AG10803 (cell line): Measurements from ENCODE around the gene LYRM1.

ENCODE experiments used
- DNase-seq: peaks from one replicate; pipeline ENCODE4 v3.0.0; 2010; ENCODE audit warnings: low read depth
- H3K4me3 ChIP-seq: 2 replicates; pipeline ENCODE4 v1.5.1; 2011; ENCODE audit warnings: mild to moderate bottlenecking, low read length, control low read depth
- CTCF ChIP-seq: conservative IDR thresholded peaks from 2 replicates; pipeline ENCODE4 v1.5.1; 2011; ENCODE audit warnings: mild to moderate bottlenecking, low read length, control low read depth, inconsistent platforms

Gene LYRM1

DNA sequence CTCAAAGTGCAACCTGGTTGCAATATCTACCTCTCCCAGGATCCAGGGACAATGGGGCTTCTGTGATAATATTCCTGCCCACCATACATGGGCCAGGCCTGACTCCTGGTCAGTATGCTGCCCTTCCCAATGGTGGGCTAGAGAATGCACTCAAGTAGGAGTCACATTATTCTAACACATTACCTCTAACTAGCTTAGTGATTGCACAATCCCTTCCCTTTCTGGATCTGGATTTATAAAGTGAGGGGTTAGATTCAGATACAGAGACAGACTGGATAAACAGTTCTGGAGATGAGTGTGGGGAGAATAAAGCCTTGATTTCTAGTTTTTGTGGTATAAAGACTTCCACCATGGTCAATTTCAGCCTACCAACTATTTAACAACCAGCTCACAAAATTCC is 33.0 kb downstream of the LYRM1 start:
- no peak for DNase-seq
- H3K4me3 ChIP-seq = no peak overlapping the region
- no peak for TF ChIP-seq CTCF

DNA sequence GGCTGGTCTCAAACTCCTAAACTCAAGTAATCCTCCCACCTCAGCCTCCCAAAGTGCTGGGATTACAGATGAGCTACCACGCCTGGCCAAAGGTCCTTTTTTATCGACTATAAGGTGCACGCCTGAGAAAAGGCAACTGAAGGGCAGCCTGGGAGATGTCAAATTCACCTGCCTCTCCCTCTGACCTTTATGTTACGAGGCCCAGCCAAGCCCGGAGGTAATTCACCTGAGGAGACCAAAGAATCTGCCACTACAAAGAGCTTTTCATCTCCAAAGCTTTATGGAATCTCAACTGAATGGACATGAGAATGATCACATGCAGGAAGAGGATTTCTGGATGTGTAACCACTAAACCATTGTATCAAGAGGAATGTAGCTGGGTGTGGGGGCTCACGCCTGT is 37.2 kb downstream of the LYRM1 start:
- DNase-seq = no peak
- no peak for TF ChIP-seq CTCF
- no peak overlapping the region for H3K4me3 ChIP-seq

- DNase-seq = peak; percentile 27
- no peak for TF ChIP-seq CTCF
- H3K4me3 ChIP-seq = no peak overlapping the region
Measured at GRCh38 chr16:20938426-20938825, 37.9 kb downstream of the LYRM1 start.

GRCh38 chr16:20939611-20940010 is 39.0 kb downstream of the LYRM1 start:
- no peak overlapping the region for H3K4me3 ChIP-seq
- TF ChIP-seq CTCF = no peak
- no peak for DNase-seq

- no peak for TF ChIP-seq CTCF
- no peak overlapping the region for H3K4me3 ChIP-seq
- DNase-seq = no peak
Measured at GRCh38 chr16:20940871-20941635, 40.5 kb downstream of the LYRM1 start.

DNA sequence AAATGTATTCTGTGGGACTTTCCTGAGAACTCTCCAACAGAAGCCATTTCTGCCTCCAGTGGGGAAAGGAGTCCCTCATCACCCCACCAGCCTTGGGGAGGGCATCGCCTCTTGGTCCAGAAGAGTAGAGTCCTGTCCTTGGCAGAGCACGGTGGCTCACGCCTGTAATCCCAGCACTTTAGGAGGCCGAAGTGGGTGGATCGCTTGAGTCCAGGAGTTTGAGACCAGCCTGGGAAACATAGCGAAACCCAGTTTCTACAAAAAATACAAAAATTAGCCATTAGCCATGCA is 41.0 kb downstream of the LYRM1 start:
- no peak overlapping the region for H3K4me3 ChIP-seq
- DNase-seq = no peak
- TF ChIP-seq CTCF = no peak

GRCh38 chr16:20942256-20942655 is 41.7 kb downstream of the LYRM1 start:
- H3K4me3 ChIP-seq = no peak overlapping the region
- no peak for TF ChIP-seq CTCF
- DNase-seq = no peak
